Putamen (tissue), 1 donor: Measurements from ENCODE around the gene NSD1.
"Not testable (repeated sequence)": the region's sequence is repeated elsewhere in the genome, so short reads cannot be mapped to it uniquely, and the experiment has no call there.

Experiments
- DNase-seq: peaks from one replicate; pipeline ENCODE4 v3.0.0-alpha.2; 2016; ENCODE audit warnings: low spot score

NSD1 gene

GRCh38 chr5:177177847-177178437 lies 44.4 kb downstream of the NSD1 start:
- not testable (repeated sequence) for DNase-seq

DNA sequence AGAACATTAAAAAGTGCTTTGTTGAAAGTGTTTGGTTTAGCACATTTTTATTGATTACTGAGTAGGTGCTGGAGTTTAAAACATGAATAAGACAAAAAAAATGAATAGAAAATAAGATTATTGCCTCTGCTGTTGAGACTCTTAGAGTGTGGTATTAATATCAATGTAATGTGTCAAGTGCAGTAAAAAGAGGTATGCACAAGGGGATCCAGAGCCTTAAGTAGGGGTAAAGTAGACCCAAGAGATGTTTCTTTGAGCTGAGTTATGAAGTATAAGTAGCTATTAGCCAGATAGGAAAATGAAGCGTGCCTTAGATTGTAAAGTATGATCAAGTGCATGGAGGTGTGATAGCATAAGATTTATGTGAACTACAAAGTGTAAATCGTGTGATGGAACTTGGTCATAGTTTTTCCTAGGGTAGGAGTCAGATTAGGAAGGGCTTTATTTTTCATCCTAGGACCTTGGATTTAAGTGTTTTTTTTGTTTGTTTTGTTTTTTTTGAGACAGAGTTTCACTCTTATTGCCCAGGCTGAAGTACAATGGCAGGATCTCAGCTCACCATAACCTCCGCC lies 45.2 kb downstream of the NSD1 start:
- no peak for DNase-seq

GRCh38 chr5:177179431-177179830 lies 45.9 kb downstream of the NSD1 start:
- DNase-seq = no peak

- DNase-seq = no peak
Measured at GRCh38 chr5:177183142-177183541, 49.6 kb downstream of the NSD1 start.

GRCh38 chr5:177183766-177184360 lies 50.3 kb downstream of the NSD1 start:
- no peak for DNase-seq

- DNase-seq = no peak
Measured at GRCh38 chr5:177185993-177186392, 52.4 kb downstream of the NSD1 start.

- no peak for DNase-seq
Measured at GRCh38 chr5:177186645-177187044, 53.1 kb downstream of the NSD1 start.

GRCh38 chr5:177188775-177189174 lies 55.2 kb downstream of the NSD1 start:
- no peak for DNase-seq

- no peak for DNase-seq
Measured at GRCh38 chr5:177189416-177189815, 55.8 kb downstream of the NSD1 start.

GRCh38 chr5:177189965-177190364 lies 56.4 kb downstream of the NSD1 start:
- DNase-seq = no peak

DNA sequence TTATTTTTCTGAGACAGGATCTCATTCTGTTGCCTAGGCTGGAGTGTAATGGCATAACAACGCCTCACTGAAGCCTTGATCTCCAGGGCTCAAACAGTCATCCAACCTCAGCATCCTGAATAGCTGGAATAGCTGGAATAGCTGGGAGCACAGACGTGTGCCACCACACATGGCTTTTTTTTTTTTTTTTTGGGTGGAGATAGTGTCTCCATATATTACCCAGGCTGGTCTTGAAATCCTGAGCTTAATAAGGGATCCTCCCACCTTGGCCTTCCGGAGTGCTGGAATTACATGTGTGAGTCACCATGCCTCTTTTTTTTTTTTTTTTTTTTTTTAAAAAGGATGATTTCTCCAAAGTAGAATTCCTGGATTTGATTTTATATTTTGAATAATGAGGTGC lies 60.7 kb downstream of the NSD1 start:
- peak; percentile 35 for DNase-seq

GRCh38 chr5:177195307-177195952 lies 61.9 kb downstream of the NSD1 start:
- no peak for DNase-seq

DNA sequence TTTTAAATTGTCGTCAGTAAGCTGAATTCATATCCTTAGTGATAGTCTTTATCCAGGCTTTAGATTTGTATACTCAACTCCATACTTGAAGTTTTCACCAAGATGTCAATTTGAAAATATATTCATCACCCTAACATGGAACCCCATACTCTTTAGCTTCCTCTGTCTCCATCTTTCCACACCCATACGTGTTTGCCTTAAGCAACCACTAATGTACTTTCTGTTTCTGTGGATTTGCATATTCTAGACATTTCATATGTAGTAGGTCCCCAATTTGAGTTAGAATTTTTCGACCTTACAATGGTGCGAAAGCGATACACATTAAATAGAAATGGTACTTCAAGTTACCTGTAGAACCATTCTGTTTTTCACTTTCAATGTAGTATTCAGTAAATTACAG lies 65.2 kb downstream of the NSD1 start:
- no peak for DNase-seq

GRCh38 chr5:177204281-177204680 lies 70.7 kb downstream of the NSD1 start:
- DNase-seq = no peak

DNA sequence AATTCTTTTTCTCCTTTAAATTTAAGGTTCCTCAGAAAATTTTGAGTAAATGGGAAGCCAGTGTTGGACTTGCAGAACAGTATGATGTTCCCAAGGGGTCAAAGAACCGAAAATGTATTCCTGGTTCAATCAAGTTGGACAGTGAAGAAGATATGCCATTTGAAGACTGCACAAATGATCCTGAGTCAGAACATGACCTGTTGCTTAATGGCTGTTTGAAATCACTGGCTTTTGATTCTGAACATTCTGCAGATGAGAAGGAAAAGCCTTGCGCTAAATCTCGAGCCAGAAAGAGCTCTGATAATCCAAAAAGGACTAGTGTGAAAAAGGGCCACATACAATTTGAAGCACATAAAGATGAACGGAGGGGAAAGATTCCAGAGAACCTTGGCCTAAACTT lies 76.0 kb downstream of the NSD1 start:
- DNase-seq = no peak

GRCh38 chr5:177212242-177212641 lies 78.7 kb downstream of the NSD1 start:
- DNase-seq = no peak

GRCh38 chr5:177220576-177220975 lies 87.0 kb downstream of the NSD1 start:
- DNase-seq = no peak

DNA sequence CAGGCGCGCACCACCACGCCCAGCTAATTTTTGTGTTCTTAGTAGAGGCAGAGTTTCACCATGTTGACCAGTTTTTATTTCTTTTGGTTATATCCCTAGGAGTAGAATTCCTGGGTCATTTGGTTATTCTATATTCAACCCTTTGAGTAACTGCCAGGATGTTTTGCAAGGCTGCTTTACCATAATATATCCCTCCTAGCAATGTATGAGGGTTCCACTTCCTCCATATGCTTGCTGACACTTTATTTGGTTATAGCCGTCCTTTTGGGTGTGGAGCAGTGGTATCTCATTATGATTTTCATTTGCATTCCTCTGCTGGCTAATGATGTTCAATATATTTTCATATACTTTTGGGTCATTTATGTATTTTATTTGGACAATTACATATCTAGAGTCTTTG lies 88.7 kb downstream of the NSD1 start:
- DNase-seq = no peak

DNA sequence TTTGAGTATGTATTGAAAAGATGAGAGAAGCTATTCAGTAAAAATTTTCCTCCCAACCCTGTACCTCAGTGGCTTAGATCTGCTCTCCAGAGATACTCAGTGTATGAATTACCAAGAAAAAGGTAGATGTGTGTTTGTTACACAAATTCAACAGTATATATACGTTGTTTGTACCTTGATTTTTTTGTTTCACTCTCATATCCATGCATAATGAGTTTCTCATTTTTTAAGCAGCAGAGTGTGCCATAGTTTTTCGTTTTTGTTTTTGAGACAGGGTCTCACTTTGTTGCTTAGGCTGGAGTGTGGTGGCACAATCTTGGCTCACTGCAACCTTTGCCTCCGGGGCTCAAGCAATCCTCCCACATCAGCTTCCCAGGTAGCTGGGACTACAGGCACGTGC lies 92.2 kb downstream of the NSD1 start:
- no peak for DNase-seq

DNA sequence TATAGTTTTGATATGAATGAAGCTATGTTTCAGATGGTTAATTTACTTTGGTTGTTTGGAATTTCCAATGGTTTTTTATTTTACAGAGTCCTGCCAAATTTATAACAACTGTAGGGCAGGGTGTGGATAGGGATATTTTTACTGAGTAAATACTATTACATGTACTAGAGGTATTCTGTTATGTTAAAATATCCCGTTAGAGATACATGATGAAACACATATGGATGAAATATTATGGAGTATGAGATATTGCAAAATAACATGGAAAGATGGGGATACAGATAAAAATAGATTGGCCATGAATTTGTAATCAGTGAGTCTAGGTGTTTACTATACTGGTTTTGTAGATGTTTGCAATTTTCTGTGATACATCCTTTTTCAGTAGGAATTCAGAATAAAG lies 93.3 kb downstream of the NSD1 start:
- no peak for DNase-seq

DNA sequence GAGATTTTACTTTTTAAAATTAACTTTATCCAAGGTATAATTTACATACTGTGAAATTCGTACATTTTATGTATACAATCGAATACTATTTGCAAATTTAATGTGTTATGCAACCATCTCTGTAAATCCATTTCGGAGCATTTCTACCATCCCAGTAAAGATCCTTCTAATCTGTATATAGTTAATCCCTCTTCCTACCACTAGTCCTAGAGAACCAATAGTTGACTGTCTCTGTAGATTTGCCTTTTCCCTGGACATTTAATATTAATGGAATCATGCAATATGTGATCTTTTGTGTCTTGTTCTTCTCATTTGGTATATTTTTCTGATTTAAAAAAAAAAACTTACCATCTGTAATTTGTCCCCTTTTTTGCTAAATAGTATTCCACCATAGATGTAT lies 95.2 kb downstream of the NSD1 start:
- no peak for DNase-seq

GRCh38 chr5:177230660-177231059 lies 97.1 kb downstream of the NSD1 start:
- no peak for DNase-seq

DNA sequence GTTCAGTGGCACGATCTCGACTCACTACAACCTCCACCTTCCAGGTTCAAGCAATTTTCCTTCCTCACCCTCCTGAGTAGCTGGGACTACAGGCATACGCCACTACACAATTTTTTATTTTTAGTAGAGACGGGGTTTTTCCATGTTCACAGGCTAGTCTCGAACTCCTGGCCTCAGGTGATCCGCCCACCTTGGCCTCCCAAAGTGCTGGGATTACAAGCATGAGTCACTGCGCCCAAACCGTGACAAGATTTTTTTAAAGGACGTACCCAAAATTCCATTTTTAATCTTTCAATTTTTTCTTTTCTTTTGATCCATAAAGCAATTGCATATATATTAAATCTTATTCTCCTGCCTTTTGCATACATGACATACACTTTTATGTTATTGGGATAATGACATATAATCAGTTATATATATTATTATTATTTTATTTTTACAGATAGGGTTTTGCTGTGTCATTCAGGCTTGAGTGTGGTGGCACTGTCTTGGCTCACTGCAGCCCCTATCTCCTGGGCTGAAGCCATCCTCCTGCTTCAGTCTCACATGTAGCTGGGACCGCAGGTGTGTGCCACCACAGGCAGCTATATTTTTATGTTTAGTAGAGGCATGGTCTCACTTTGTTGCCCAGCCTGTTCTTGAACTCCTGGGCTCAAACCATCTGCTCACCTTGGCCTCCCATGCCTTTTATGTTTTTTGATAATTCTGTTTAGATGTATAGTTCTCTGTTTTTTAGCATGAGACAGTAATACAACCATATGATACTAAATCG lies 98.1 kb downstream of the NSD1 start:
- DNase-seq = no peak
